ENCODE results near the gene CEP170B.

The CEP170B gene

GRCh38 chr14:104868060-104868740 is 3.1 kb downstream of the CEP170B start:
- DNase-seq, result no peak

GRCh38 chr14:104868811-104869572 is 3.9 kb downstream of the CEP170B start:
- DNase-seq, result no peak

- DNase-seq, result no peak
Observed at GRCh38 chr14:104869669-104870367, 4.8 kb downstream of the CEP170B start.

- peak; percentile 27 to 38 for DNase-seq
Observed at GRCh38 chr14:104870368-104871144, 5.5 kb downstream of the CEP170B start.

GRCh38 chr14:104871145-104871655 is 6.1 kb downstream of the CEP170B start:
- no peak for DNase-seq

GRCh38 chr14:104871656-104872468 is 6.8 kb downstream of the CEP170B start:
- no peak for DNase-seq

GRCh38 chr14:104872469-104873341 is 7.6 kb downstream of the CEP170B start:
- no peak for DNase-seq

- DNase-seq, result no peak
Observed at GRCh38 chr14:104873380-104874055, 8.4 kb downstream of the CEP170B start.

GRCh38 chr14:104874110-104874531 is 9.1 kb downstream of the CEP170B start:
- no peak for DNase-seq

GRCh38 chr14:104874571-104875411 is 9.7 kb downstream of the CEP170B start:
- no peak for DNase-seq

- DNase-seq, result no peak
Observed at GRCh38 chr14:104875412-104875751, 10.3 kb downstream of the CEP170B start.

- DNase-seq, result no peak
Observed at GRCh38 chr14:104875811-104876210, 10.7 kb downstream of the CEP170B start.

- DNase-seq, result peak in 1 of 2 donors; percentile 32
Observed at GRCh38 chr14:104876251-104876699, 11.2 kb downstream of the CEP170B start.

GRCh38 chr14:104877066-104877805 is 12.2 kb downstream of the CEP170B start:
- DNase-seq, result no peak

- no peak for DNase-seq
Observed at GRCh38 chr14:104877806-104878550, 12.9 kb downstream of the CEP170B start.

- DNase-seq, result no peak
Observed at GRCh38 chr14:104878582-104878981, 13.5 kb downstream of the CEP170B start.

GRCh38 chr14:104879201-104879982 is 14.3 kb downstream of the CEP170B start:
- DNase-seq, result no peak
